ENCODE data around the gene RTCA. TPM values are rescaled to one million over a fixed set of nuclear protein-coding genes. Genes with fewer than 3 reads are reported as not detected.
A peak's percentile ranks its signal among the peaks of the same experiment; 100 is the strongest.
"Not testable (repeated sequence)": the region's sequence is repeated elsewhere in the genome, so short reads cannot be mapped to it uniquely, and the experiment has no call there.

RTCA gene
- total and polyA plus RNA-seq, 2 experiments from 2014 or later = 37.2 to 38.9 TPM

DNA sequence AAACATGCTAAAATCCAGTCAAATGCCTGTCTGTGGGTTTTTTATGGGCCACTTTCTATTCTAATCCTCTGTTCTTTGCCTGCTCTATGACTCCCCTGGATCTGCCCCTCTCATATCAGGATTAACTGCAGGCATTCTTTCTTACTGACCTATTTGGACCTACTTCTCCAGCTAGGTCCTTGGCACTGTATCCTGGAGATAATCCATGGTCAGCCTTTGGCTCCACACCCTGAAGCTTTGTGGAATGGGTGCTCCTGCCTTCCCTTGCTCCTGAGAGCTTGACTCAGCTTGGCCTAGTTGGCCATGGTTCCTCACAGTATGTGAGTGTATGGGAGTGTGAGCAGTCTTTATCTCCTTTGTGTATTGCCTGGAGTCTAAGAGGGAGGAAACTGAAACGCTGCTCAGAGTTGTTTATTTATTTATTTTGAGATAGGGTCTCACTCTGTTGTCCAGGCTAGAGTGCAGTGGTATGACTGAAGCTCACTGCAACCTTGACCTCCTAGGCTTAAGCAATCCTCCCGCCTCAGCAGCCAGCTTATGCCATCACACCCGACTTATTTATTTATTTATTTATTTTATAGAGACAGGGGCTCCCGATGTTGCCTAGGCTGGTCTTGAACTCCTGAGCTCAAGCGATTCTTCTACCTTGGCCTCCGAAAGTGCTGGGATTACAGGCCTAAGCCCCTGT is 57.5 kb downstream of the RTCA start:
- peak overlapping the region; percentile 67 for H3K27ac ChIP-seq
- H2AFZ ChIP-seq = no peak overlapping the region
- H3K9me2 ChIP-seq (replicated peaks; ENCODE audit: insufficient read depth) = no peaks in the 10 kb centered on the region
- no peaks in the 10 kb centered on the region for H3K27me3 ChIP-seq
- H3K79me2 ChIP-seq = no peaks in the 10 kb centered on the region
- DNase-seq (ENCODE audit: low spot score) = peak; percentile 13
- no peak overlapping the region for H3K4me3 ChIP-seq
- WGBS (ENCODE audit: low lambda C conversion rate, missing lambda C conversion rate) = 88% methylated on average over 6 of the region's 6 CpGs
- peaks cover 18% of the 10 kb centered on the region for H3K4me1 ChIP-seq (ENCODE audit: insufficient read depth)
- H4K20me1 ChIP-seq (ENCODE audit: insufficient read depth, poor library complexity, severe bottlenecking) = no peaks in the 10 kb centered on the region
- no peak overlapping the region for H3K4me2 ChIP-seq
- H3K36me3 ChIP-seq (replicated peaks; ENCODE audit: insufficient read depth, low read depth) = no peaks in the 10 kb centered on the region
- TF ChIP-seq EZH2 (IDR thresholded peaks at IDR 0.05; ENCODE audit: borderline replicate concordance) (no peak), EZH2phosphoT487 (IDR thresholded peaks at IDR 0.05; ENCODE audit: low read depth, severe bottlenecking, unreplicated experiment) (no peak)
- TF ChIP-seq, protein P1, sequence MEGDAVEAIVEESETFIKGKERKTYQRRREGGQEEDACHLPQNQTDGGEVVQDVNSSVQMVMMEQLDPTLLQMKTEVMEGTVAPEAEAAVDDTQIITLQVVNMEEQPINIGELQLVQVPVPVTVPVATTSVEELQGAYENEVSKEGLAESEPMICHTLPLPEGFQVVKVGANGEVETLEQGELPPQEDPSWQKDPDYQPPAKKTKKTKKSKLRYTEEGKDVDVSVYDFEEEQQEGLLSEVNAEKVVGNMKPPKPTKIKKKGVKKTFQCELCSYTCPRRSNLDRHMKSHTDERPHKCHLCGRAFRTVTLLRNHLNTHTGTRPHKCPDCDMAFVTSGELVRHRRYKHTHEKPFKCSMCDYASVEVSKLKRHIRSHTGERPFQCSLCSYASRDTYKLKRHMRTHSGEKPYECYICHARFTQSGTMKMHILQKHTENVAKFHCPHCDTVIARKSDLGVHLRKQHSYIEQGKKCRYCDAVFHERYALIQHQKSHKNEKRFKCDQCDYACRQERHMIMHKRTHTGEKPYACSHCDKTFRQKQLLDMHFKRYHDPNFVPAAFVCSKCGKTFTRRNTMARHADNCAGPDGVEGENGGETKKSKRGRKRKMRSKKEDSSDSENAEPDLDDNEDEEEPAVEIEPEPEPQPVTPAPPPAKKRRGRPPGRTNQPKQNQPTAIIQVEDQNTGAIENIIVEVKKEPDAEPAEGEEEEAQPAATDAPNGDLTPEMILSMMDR (IDR thresholded peaks at IDR 0.05; ENCODE audit: poor library complexity) = no peak
- H3K9me3 ChIP-seq (ENCODE audit: low read depth) = no peaks in the 10 kb centered on the region

DNA sequence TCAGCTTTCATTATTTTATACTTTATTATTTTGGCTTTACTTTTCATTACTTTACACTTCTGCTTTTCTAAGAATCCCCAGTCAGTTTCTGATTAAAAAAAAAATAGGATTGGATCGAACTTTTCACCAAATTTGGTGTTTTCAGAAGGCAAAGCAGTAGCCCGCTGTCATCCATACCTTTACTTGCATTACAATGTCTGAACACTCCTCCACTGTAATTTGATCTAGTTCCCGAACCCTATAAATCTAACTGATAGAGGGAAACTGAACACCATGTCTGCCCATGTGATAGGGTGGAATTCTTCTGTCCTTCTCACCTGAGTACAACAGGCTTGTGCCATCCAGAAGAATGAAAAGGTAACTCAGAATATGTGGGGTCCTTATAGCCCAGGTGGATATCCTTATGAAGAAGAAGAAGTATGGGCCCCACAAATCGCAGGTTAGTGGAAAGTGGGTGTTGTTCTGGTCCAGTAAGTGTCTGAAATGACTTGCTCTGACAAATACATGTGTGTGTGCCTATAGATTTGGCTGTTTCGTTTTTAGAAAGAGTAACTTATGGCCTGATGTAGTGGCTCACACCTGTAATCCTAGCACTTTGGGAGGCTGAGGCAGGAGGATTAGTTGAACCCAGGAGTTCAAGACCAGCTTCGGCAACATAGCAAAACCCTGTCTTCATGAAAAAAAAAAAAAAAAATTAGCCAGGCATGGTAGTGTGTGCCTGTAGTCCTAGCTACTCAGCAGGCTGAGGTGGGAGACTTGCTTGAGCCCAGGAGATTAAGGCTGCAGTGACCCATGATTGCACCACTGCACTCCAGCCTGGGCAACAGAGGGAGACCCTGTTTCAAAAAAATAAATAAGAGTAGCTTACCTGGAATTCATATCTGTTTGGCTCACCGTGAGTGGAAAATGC is 59.7 kb downstream of the RTCA start:
- Histone ChIP-seq H2AFZ (no peak overlapping the region), H3K9me3 (ENCODE audit: low read depth) (no peaks in the 10 kb centered on the region), H3K9me2 (replicated peaks; ENCODE audit: insufficient read depth) (no peaks in the 10 kb centered on the region), H3K27ac (no peak overlapping the region), H3K4me2 (no peak overlapping the region), H3K36me3 (replicated peaks; ENCODE audit: insufficient read depth, low read depth) (no peaks in the 10 kb centered on the region), H3K79me2 (no peaks in the 10 kb centered on the region), H3K4me1 (ENCODE audit: insufficient read depth) (peaks cover 18% of the 10 kb centered on the region), H3K4me3 (no peak overlapping the region), H4K20me1 (ENCODE audit: insufficient read depth, poor library complexity, severe bottlenecking) (no peaks in the 10 kb centered on the region), H3K27me3 (no peaks in the 10 kb centered on the region)
- TF ChIP-seq, protein P1 (IDR thresholded peaks at IDR 0.05; ENCODE audit: poor library complexity) = no peak
- TF ChIP-seq EZH2 (IDR thresholded peaks at IDR 0.05; ENCODE audit: borderline replicate concordance) = no peak
- TF ChIP-seq EZH2phosphoT487 (IDR thresholded peaks at IDR 0.05; ENCODE audit: low read depth, severe bottlenecking, unreplicated experiment) = no peak
- no peak for DNase-seq (ENCODE audit: low spot score)
- WGBS (ENCODE audit: low lambda C conversion rate, missing lambda C conversion rate) = 78% methylated on average over 7 of the region's 7 CpGs

DNA sequence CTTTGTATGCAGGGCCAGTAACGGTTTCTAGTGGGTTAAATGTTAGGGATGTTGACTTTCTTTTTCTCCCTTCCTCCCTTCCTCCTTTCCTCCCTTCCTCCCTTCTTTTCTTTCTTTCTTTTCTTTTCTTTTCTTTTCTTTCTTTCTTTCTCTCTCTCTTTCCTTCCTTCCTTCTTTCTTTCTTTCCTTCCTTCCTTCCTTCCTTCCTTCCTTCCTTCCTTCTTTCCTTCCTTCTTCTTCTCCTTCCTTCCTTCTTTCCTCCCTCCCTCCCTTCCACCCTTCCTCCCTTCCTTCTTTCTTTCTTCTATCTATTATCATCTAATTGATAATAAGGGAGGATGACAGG is 60.3 kb downstream of the RTCA start:
- H3K36me3 ChIP-seq (replicated peaks; ENCODE audit: insufficient read depth, low read depth); H3K4me3 ChIP-seq; H3K9me2 ChIP-seq (replicated peaks; ENCODE audit: insufficient read depth); H3K27ac ChIP-seq; DNase-seq (ENCODE audit: low spot score); H2AFZ ChIP-seq; H3K9me3 ChIP-seq (ENCODE audit: low read depth); H3K79me2 ChIP-seq; H3K27me3 ChIP-seq; H3K4me2 ChIP-seq; H4K20me1 ChIP-seq (ENCODE audit: insufficient read depth, poor library complexity, severe bottlenecking): not testable (repeated sequence)
- WGBS (ENCODE audit: low lambda C conversion rate, missing lambda C conversion rate) = 92% methylated on average over 1 of the region's 1 CpG
- H3K4me1 ChIP-seq (ENCODE audit: insufficient read depth) = peaks cover 14% of the 10 kb centered on the region

DNA sequence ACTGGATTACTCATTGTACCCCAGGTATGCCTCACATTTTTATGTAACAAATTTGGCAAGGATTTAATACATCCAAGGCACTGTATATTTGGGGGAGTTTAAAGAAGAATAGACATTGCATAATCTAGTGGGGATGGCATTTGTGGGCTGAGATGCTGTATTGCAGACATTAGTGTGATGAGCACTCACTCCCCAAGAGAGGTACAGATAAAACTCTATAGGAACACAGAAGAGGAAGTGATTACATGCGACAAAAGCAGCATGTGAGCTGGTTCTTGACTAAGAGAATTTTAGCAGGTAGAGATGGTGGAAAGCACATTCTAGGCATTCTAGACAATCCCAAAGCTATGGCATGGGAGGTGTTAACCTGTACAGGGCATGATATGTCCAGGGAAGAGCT is 62.1 kb downstream of the RTCA start:
- DNase-seq (ENCODE audit: low spot score) = no peak
- H3K4me3 ChIP-seq = no peak overlapping the region
- 92% methylated on average over 1 of the region's 1 CpG for WGBS (ENCODE audit: low lambda C conversion rate, missing lambda C conversion rate)

DNA sequence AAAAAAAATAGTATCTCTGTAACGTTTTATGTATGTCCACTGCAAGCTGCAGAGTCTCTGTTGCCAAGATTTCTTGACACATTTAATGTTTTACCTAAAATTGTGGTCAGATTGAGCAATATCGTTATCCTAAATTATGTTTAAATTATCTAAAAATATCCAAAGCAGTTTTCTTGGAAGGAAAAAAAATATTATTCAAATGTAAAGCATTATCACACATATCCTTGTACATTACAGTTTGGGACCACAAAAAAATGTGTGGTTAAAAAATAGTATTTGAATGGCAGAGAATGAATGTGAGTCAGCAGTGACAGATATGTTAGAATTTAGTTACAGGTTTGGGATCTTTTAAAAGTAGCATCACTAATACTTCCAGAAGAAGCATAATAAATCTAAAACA is 65.1 kb downstream of the RTCA start:
- not testable (repeated sequence) for H3K36me3 ChIP-seq (replicated peaks; ENCODE audit: insufficient read depth, low read depth); H4K20me1 ChIP-seq (ENCODE audit: insufficient read depth, poor library complexity, severe bottlenecking); H3K4me1 ChIP-seq (ENCODE audit: insufficient read depth); DNase-seq (ENCODE audit: low spot score); H3K27ac ChIP-seq; H3K4me2 ChIP-seq; H3K9me3 ChIP-seq (ENCODE audit: low read depth); H3K79me2 ChIP-seq; H3K27me3 ChIP-seq; H3K9me2 ChIP-seq (replicated peaks; ENCODE audit: insufficient read depth); H2AFZ ChIP-seq; H3K4me3 ChIP-seq
- WGBS (ENCODE audit: low lambda C conversion rate, missing lambda C conversion rate) = 78% methylated on average over 2 of the region's 2 CpGs

More for the DNA sequence above, 62.1 kb downstream of the RTCA start:
- Histone ChIP-seq H3K27ac (no peak overlapping the region), H3K4me1 (ENCODE audit: insufficient read depth) (peaks cover 4% of the 10 kb centered on the region), H3K36me3 (replicated peaks; ENCODE audit: insufficient read depth, low read depth) (no peaks in the 10 kb centered on the region), H2AFZ (no peak overlapping the region), H3K79me2 (no peaks in the 10 kb centered on the region), H4K20me1 (ENCODE audit: insufficient read depth, poor library complexity, severe bottlenecking) (no peaks in the 10 kb centered on the region), H3K4me2 (no peak overlapping the region), H3K27me3 (no peaks in the 10 kb centered on the region), H3K9me2 (replicated peaks; ENCODE audit: insufficient read depth) (no peaks in the 10 kb centered on the region), H3K9me3 (ENCODE audit: low read depth) (no peaks in the 10 kb centered on the region)
- no peak for TF ChIP-seq EZH2phosphoT487 (IDR thresholded peaks at IDR 0.05; ENCODE audit: low read depth, severe bottlenecking, unreplicated experiment)
- TF ChIP-seq, protein P1 (IDR thresholded peaks at IDR 0.05; ENCODE audit: poor library complexity) = no peak
- TF ChIP-seq EZH2 (IDR thresholded peaks at IDR 0.05; ENCODE audit: borderline replicate concordance) = no peak
